ENCODE results near the gene COX14.

COX14 gene

DNA sequence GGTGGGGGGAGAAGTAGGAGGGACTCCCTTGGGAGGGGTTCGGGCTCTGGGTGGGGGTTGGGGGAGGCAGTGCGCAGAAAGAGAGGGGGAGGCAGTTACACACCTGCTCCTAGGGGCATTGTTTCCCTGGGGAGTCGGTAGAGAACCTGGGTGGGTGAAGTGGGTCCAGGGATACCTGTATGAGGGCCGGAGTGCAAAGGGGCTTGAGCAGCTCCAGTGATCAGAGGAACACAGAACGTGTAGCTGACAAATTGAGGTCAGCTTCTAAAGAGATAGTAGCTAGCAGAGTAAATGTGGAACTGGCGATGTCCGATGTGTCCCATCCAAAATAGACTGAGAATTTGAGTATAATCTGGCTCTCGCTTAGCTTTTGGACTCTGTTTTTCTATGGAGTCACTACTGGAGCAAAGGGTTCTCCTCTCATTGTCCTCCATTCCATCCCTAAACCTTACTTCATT is 26.4 kb upstream of the COX14 start:
- no peak for DNase-seq

DNA sequence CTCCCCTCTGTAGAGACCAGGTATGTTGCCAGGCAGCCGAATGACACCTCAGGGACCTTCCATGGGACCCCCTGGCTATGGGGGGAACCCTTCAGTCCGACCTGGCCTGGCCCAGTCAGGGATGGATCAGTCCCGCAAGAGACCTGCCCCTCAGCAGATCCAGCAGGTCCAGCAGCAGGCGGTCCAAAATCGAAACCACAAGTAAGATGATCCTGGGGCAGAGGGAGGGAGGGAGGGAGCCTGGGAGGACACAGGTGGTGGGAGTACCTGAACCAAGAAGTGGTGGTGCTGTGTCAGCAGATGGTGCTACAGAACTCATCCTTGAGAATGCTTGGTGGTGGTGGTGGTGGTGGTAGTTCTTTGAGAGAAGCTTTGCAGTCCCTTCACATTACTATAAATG is 25.9 kb upstream of the COX14 start:
- DNase-seq, result no peak

DNA sequence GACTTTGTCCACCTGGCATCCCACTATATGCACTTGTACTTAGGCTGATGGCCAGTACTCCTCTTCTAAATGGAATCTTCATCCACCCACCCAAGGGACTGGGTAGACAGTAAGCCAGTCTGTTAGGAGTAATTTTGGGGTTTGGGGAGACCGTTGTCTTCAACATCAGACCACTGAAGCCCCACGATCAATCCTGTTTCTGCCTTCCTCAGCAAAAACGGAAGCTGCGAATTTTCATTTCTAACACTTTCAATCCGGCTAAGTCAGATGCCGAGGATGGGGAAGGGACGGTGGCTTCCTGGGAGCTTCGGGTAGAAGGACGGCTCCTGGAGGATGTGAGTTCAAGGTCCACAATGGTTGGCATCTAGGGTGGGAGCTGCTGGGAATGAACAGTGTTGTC is 24.9 kb upstream of the COX14 start:
- no peak for DNase-seq

DNA sequence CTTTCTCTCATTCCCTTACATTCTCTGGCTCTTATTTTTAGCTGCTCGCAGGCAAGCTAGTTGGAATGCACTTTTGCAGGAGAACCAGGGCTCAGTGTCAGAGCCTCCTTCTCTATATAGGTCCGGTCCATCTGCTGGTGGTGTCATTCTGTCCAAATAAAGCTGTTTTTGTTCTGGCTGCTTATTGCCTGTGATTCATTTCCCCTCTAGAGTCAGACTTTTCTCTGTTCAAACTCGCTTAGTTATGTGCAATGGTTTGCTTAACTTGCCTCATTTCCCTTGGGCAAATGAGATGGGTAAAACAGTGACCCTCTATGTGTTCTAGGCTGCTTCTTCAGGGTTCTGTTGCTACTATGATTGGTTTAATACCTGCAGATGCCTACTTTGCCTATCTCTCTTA is 24.0 kb upstream of the COX14 start:
- no peak for DNase-seq

DNA sequence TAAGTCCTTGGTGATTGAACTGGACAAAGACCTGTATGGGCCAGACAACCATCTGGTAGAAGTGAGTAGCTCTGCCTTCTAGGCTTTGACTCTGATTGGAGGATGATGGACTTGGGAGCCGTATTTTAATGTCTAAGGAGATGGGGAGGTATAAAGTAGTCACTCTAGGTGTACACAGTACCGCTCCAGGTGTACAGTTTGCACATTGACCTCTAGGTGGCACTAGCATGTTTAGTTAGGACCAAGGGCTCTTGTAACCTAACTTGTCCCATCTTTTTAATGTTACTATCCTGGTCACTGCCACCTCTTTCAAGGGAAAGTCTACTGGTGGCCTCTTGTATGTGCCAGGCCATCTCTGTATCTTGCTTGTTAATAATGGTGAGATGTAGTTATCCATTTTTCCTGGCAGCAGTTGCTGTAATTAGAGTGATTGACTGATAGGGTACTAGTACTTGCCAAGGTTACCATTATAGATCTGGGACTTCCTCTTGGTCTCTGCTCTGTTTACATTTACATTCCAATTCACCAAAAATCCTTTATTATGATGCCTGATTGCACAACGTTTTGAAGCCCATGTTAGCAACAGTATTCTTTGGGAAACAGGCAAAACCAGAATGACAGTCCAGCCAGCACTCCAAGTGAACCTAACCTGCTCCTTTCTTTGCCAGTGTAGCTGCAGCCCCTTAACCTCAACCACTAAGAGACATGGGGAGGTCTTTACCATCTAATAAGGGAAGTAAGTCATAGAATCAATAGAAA is 23.3 kb upstream of the COX14 start:
- DNase-seq, result no peak

DNA sequence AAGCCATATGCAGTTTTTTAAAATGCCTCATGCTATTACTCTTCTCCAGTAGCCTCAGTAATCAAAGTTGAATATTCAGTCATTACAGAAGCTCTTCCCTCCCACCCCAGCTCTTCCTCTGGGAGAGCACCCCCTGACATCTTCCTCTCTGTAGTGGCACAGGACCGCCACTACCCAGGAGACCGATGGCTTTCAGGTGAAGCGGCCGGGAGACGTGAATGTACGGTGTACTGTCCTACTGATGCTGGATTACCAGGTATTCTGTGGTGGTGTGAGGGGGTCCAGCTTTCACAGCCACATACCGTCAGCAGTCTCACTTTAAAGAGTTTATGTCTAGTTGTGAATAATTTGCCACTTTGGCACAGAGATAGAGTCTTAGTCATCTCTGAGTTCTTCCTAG is 22.3 kb upstream of the COX14 start:
- DNase-seq, result no peak

DNA sequence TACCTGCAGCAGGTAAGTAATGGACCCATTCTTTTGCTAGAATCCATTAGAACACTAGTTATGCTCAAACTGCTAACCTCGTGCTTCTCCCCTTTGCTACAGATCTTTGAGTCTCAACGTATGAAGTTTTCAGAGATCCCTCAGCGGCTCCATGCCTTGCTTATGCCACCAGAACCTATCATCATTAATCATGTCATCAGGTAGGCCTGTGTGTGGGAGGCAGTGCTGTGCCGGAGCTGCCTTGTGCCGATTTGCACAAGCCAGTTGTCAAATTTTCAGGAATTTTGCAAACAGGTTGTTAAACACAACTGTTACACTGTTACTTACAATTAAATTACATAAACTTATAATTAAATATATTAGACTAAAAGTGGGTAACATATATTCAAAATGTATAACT is 21.6 kb upstream of the COX14 start:
- DNase-seq, result no peak

DNA sequence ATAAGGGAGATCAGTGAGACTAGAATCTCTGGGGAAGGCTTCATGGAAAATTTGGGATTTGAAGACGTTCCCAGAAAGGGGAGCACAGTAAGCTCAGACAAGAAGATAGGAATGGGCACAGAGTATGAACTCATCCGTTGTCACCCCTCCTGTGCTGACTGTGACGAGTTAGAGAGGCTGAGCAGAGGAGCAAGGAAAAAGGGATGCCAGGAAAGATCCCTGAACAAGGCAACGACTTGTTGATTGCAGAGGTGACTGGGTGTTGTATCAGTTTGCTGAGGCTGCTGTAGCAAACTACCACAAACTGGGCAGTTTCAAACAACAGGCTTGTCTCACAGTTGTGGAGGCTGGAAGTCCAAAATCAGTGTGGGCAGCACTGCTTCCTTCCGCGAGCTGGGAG is 14.1 kb upstream of the COX14 start:
- no peak for DNase-seq

DNA sequence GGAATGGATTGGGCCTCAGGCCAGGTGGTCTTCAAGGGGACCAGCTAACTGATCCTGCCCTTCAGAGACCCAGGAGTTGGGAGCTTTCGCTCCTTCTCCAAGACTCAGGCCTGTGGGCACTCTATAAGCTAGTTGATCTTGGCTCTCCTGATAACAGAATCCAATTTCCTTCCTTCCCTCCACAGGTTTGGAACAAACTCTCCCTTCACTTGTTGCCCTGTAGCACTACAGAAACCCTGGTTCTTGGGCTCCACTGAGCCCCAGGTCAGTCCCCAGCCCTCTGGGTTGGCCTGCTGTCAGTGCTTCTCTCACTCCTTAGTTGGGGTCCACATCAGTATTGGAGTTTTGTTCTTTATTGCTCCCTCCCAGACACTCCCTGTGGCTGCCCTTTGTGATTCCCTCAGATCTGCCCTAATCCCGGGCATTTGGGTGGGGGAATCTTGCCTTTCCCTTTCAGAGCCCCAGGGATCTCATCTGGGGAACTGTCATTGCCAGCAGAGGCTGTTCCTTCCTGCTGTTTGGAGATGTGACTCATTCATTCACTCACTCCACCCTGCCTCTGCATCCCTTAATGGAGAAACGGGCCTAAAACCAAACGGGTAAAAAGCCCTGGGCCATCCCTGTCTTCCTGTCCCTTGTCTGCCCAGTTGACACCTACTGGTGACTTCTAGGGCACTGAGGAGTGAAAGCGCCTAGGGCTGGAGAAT is 12.6 kb upstream of the COX14 start:
- no peak for DNase-seq

DNA sequence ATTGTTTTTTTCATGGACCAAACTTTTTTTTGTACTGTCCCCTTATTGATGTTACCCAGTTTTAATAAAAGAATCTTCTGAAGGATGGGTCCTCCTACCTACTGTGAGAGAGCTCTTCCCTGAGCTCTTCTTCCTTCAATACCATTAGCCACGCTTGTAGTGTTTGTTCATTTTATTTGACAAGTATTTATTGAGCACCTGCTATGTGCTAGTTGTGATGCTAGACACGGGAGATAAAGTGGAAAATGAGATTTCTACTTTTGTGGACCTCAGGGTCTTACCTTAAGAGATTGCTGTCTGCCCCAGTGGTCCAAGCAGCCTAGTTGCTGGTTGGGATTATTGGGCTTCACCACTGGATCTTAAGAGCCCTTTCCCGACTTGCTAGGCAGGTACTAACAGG is 11.5 kb upstream of the COX14 start:
- no peak for DNase-seq

DNA sequence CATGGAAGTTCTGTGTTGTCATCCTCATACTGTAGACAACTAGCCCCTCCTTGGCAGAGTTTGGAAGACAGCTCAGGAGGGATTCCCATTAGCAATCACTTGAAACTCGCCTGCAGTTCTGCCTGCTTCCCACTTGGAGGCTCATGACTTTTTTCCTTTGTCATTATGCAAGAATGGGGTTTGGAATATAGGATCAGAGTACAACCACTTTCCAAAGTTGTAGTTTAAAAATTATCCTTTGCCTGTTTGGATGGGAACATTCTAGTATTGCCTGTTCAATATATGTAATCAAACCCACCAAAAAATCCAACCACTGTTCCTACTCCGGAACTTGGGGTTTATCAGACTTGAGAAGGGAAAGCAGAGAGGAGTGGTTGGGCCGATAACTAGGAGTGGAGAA is 10.4 kb upstream of the COX14 start:
- no peak for DNase-seq

DNA sequence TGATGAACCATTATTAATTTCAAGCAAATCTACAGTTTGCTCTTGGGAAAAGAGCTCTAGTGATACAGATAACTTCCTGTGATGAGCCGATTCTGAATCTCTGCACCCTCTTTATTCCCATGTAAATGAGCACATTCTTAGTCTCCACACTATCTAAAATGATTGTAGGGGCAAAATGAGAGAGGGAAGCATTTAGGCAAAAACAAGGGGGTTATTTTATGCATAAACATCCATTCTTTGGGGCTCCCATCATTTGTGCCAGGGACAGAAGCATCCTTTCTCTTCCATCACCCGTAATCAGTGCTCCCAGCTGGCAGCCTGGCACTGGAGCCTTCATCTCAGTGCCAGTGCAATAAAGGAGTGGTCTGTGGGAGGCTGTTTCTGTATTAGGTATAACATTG is 9.9 kb upstream of the COX14 start:
- no peak for DNase-seq

DNA sequence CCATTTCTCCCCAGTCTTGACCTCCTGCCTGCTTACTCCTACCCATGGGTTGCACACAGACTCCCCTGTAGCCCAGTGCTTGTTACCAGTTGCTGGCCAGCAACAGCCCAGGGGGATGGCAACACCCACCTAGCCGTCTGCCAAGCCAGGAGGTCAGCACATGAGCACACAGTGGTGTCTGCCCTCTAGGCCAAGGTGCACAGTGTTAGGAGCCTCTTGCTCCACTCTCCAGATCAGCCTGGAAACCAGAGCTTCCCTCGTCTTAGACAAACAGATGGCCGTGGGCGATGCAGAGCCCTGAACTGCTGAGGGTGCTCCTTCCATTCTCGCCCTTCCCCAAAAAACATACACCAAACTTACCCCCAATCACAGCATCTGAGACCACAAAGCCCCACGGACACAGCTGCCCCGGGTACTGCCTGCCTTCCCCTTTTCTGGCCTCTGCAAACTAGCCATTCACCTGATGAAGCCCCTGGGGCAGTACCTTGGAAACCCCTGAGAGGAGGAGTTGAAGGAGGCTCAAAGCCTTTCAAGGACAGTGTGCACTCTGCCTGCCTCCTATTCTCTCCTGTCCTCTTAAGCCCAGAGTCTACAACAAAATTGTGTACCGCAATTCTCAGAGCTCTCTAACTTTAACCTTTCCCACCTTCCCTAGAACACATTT is 9.3 kb upstream of the COX14 start:
- no peak for DNase-seq

DNA sequence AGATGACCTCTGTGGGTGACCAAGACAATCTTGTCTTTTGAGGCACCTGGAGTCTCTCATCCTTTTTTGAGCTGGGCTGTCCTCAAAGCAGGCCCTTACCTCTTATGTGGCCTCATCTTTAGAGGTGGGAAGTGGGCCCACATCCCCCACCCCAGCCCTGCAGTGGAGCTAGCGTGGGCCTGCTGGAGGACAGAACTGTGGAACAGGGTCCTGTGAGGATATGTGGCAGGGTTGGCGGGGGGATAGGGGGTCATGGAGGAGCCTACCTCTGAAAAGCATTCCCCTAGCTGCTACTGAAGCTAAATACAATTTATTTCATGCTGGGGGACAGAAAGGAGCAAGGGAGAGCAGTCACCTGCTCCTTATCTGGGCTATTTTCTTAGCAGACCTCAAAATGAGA is 8.7 kb upstream of the COX14 start:
- no peak for DNase-seq

DNA sequence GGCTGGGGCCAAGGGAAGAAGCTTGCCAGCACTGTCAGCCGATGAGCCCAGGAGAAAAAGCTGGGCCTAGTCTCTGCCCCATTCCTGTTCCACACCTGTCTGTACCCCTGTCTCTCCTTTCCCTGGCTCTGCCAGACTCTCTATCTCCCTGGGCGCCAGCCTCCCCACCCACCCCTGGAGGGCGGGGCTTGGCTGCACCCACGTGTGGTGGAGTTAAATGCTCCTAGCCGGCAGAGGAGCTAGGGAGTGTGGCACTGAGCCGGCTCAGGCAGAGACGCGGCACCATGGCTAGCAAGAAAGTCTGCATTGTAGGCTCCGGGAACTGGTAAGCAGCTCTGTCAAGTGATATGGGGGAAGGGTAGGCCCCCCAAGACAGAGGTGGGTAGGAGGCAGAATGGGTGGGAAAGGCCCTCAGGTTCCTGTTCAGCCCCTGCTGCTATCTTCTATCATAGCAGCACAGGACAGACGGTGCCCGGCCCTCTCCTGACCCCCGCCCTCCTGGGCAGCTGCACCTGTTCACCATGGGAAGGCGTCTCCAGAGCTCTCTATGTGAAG is 8.2 kb upstream of the COX14 start, which contains the start of gene GPD1:
Gene GPD1 (plus strand): TSS at position 242 of the 555 bp plus-strand sequence. CDS start 43 bp downstream, at position 285.
- no peak for DNase-seq

DNA sequence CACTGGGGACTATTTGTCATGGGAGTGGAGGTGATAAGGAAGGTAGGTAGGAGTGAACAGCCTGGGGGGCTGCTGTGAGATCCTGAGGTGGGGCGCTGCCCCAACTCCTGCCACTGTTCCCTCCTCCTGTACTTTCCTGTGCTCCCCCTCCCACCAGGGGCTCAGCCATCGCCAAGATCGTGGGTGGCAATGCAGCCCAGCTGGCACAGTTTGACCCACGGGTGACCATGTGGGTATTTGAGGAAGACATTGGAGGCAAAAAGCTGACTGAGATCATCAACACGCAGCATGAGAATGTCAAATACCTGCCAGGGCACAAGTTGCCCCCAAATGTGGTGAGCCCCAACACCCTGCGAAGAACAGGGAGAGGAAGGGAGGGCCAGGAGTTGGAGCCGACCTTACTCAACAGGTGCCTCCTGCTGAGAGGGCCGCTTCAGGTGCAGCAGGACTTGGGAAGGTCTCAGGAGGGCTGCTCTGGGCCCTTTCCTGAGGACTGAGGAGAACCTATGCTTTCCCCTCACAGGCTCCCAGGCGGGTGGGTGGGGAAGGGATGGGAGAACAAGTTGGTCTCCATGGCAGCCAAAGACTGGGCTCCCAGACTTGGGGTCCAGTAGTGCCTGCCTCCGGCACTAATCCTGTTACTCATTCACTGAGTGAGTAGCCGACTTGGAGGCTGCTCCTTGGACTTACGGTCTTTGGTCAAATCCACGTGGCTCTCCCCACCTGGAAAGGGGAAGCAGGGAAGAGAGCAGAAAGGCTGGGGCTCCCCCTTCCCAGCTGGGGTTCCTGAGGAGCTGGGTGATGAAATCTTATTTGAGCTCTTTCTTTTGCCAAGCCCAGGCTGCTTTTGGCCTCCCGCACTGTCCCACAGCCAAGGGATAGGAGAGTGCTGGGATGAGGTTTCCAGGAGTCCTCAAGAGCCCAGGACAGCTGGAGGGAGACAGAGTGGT is 7.3 kb upstream of the COX14 start:
- DNase-seq, result no peak

DNA sequence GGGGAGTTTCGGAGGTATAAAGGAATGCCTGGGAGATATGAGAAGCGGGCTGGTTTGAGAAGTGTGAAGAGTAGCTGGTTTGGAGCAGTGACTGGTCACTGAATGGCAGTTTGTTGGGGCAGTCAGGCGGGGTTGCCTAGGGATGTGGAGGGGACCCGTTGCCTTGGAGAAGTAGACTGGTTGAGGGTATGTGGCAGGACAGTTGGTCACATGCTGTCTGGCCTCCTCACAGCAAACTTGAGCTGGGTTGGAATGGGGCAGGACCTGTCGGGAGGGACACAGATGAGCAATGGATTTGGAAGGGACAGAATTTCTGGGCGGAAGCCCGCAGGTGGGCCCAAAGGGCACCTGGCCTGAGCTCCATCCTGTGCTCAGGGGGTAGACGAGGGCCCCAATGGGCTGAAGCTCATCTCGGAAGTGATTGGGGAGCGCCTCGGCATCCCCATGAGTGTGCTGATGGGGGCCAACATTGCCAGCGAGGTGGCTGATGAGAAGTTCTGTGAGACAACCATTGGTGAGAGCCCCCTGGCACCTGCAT is 6.1 kb upstream of the COX14 start:
- DNase-seq, result no peak

DNA sequence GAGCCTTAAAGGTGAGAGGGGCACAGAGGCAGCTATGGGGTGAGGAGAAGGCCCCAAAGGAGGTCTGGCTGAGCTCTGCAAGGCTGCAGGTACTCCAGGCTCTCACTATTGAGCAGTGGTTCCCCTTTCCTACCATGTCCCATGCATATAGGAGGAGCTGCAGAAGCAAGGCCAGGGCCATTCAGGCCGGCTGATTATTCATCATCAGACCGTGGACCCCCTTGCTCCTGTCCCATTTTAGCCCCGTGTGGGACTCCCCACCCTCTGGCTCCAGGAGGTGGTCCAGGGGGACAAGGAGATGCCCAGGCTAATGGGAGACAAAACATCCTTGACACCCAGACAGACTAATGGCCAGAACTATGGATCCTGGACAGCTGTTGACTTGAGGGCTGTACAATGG is 5.1 kb upstream of the COX14 start:
- DNase-seq, result no peak

DNA sequence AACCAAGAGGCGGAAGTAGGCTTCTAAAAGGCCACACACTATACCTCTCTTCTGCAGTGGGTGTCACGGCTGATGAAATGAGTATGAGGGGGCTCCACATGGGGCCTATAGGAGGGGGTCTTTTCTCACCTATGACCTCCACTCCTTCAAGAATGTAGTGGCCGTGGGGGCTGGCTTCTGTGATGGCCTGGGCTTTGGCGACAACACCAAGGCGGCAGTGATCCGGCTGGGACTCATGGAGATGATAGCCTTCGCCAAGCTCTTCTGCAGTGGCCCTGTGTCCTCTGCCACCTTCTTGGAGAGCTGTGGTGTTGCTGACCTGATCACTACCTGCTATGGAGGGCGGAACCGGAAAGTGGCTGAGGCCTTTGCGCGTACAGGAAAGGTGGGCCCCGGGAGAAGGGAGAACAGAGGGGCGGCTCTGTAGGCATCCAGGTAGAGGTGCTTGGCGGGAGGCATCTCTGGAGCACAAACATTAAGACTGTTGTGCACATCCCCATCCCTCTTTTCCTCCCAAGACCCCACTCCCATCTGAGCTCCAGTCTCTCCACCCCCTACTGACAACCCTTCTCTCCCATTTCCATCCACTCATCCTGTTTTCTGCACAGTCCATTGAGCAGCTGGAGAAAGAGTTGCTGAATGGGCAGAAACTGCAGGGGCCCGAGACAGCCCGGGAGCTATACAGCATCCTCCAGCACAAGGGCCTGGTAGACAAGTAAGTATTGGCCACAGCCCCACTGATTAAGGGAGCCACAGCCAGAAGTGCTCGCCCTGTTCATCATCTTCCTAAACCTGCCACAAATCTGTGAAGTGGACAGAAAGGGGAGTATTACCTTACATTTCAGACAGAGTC is 4.4 kb upstream of the COX14 start:
- no peak for DNase-seq

DNA sequence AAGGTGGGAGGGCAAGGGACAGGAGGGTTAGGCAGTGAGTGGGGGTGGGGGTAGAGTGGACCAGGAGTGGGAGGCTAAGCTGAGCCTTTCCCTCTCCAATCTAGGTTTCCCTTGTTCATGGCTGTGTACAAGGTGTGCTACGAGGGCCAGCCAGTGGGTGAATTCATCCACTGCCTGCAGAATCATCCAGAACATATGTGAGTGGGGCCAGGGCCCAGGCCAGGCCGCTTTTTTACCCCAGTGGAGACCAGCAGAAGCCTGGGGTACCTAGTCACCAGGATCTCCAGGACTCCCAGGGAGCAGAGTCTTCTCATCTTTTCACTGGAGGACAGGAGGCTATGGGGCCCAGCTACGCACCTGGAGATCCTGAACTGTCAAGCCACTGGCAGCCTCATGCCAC is 2.7 kb upstream of the COX14 start:
- DNase-seq, result no peak

DNA sequence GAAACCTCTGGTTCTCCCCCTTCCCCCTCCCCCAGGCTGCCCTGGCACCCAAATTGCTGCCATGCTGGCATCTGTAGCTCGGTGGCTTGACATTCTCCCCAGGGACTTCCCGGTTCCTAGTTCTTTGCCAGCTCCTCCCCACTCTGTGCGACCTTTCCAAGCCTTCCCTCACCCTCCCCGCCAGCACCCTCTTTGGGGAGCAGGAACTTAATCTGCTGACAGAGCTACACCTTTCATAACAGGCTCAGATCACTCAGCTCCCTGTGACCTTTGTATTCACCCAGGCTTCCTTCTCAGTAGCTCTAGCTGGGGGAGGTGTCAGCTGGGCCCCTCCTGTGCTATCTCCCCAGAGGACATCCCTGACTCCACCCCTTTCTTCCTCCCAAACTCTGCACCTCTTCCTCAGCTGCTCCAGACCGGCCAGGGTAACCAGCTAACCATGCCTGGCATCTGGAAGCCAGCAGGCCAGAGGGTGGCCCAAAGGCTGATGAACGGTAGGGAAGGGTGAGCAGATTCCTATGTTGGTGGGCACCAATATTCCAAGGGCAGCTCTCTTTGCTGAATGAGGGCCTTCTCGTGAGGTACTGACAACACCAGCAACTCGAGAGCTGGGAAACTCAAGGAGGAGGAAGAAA is 1.8 kb upstream of the COX14 start:
- no peak for DNase-seq

Measured in T1000 (cell line).